Naive thymus-derived CD8-positive, alpha-beta T cell (primary cell): ENCODE results near the gene ISG15. TPM values are rescaled to one million over a fixed set of nuclear protein-coding genes. Genes with fewer than 3 reads are reported as not detected.
"Not testable (repeated sequence)": the region's sequence is repeated elsewhere in the genome, so short reads cannot be mapped to it uniquely, and the experiment has no call there.

Experiments
- ATAC-seq, 2 donors: fragments of 150-1000 bp; cut with Tn5 transposase in 1 of 2; sonication (Bioruptor Pico), chemical (Tn5 transposase) in 1 of 2; 1 replicate in 1 of 2; 2 replicates in 1 of 2; pipeline ENCODE4 v1.10.0; 2021; ENCODE audit warnings: mild to moderate bottlenecking in 2 of 2, moderate library complexity in 2 of 2
- POLR2A ChIA-PET: fragments of 350-600 bp; sonication (Branson Sonifier 250); formaldehyde crosslinking; loops from one replicate; lab custom pipeline; 2021; ENCODE audit warnings: antibody characterized with exemption; lab: Charles Lee
- DNase-seq, 10 donors: peaks; one replicate each; pipeline versions ENCODE4 v3.0.0 to v3.0.0-alpha.2; 2020 to 2022
- H3K27ac Mint-ChIP-seq, 10 donors: one replicate each; pipeline ENCODE4 v1.8.0; 2020 to 2022; ENCODE audit warnings: mild to moderate bottlenecking in 10 of 10, mixed read lengths in 10 of 10, moderate library complexity in 4 of 10, inconsistent platforms in 1 of 10
- H3K27me3 Mint-ChIP-seq, 5 donors: one replicate each; pipeline ENCODE4 v1.8.0; 2021 to 2022; ENCODE audit warnings: mixed read lengths in 5 of 5
- H3K36me3 Mint-ChIP-seq, 3 donors: one replicate each; pipeline ENCODE4 v1.8.0; 2020 to 2022; ENCODE audit warnings: mixed read lengths in 3 of 3, mild to moderate bottlenecking in 2 of 3, inconsistent platforms in 1 of 3
- H3K4me1 Mint-ChIP-seq, 4 donors: one replicate each; pipeline ENCODE4 v1.8.0; 2021 to 2022; ENCODE audit warnings: mixed read lengths in 4 of 4
- H3K4me3 Mint-ChIP-seq, 10 donors: one replicate each; pipeline ENCODE4 v1.8.0; 2020 to 2022; ENCODE audit warnings: mild to moderate bottlenecking in 10 of 10, mixed read lengths in 10 of 10, moderate library complexity in 6 of 10, inconsistent platforms in 1 of 10
- H3K9me3 Mint-ChIP-seq, 9 donors: one replicate each; pipeline ENCODE4 v1.8.0; 2020 to 2022; ENCODE audit warnings: mixed read lengths in 9 of 9, mild to moderate bottlenecking in 3 of 9, inconsistent platforms in 1 of 9, moderate library complexity in 1 of 9
- polyA plus RNA-seq, 3 donors: library from polyadenylated mRNA; unstranded; fragments of 300-500 nt; fragmentation: Illumina TruSeq; gene quantifications; one replicate each; pipeline ENCODE4 v1.2.3, GENCODE V29; 2021
- total RNA-seq, 8 experiments: library from RNA in 2 of 8; stranded (reverse) in 2 of 8; gene quantifications; one replicate each; pipeline ENCODE4 v1.2.3 and lab custom pipeline; 2021 to 2026

The ISG15 gene
- total and polyA plus RNA-seq, 5 experiments from 2014 or later = 30.3 to 220 (median 133) TPM

GRCh38 chr1:970973-971730, 42.1 kb upstream of the ISG15 start:
- no peak for ATAC-seq
- no peak overlapping the region for H3K4me3 Mint-ChIP-seq
- DNase-seq = no peak

GRCh38 chr1:971751-972506, 41.4 kb upstream of the ISG15 start:
- Mint-ChIP-seq H3K9me3 (no peaks in the 10 kb centered on the region), H3K36me3 (no peaks in the 10 kb centered on the region), H3K4me1 (peaks cover 4 to 10% (median 5%) of the 10 kb centered on the region in 4 donors), H3K27ac (no peak overlapping the region), H3K27me3 (peaks cover 9 to 41% (median 20%) of the 10 kb centered on the region in 5 donors), H3K4me3 (no peak overlapping the region)
- ATAC-seq = no peak
- POLR2A ChIA-PET = no interaction called here
- no peak for DNase-seq

More at GRCh38 chr1:970973-971730, 42.1 kb upstream of the ISG15 start:
- peaks cover 9 to 41% (median 20%) of the 10 kb centered on the region in 5 donors for H3K27me3 Mint-ChIP-seq
- POLR2A ChIA-PET = no interaction called here
- H3K27ac Mint-ChIP-seq = no peak overlapping the region
- H3K36me3 Mint-ChIP-seq = no peaks in the 10 kb centered on the region
- H3K4me1 Mint-ChIP-seq = peaks cover 4 to 13% (median 5%) of the 10 kb centered on the region in 4 donors
- H3K9me3 Mint-ChIP-seq = no peaks in the 10 kb centered on the region

GRCh38 chr1:972726-973458, 40.4 kb upstream of the ISG15 start:
- H3K4me3 Mint-ChIP-seq = no peak overlapping the region
- POLR2A ChIA-PET = no interaction called here
- no peaks in the 10 kb centered on the region for H3K36me3 Mint-ChIP-seq
- peak overlapping the region in 1 of 10 donors; percentile 18 for H3K27ac Mint-ChIP-seq
- H3K4me1 Mint-ChIP-seq = peaks cover 4 to 7% (median 5%) of the 10 kb centered on the region in 4 donors
- DNase-seq = no peak
- no peaks in the 10 kb centered on the region for H3K9me3 Mint-ChIP-seq
- no peak for ATAC-seq
- peaks cover 9 to 41% (median 20%) of the 10 kb centered on the region in 5 donors for H3K27me3 Mint-ChIP-seq

GRCh38 chr1:973459-974292, 39.6 kb upstream of the ISG15 start:
- Mint-ChIP-seq H3K36me3 (no peaks in the 10 kb centered on the region), H3K27me3 (peaks cover 9 to 45% (median 18%) of the 10 kb centered on the region in 5 donors), H3K9me3 (no peaks in the 10 kb centered on the region), H3K27ac (peak overlapping the region in 1 of 10 donors; percentile 83), H3K4me3 (no peak overlapping the region), H3K4me1 (peaks cover 6 to 7% (median 7%) of the 10 kb centered on the region in 4 donors)
- no peak for DNase-seq
- no peak for ATAC-seq
- POLR2A ChIA-PET = no interaction called here

GRCh38 chr1:974293-974640, 39.0 kb upstream of the ISG15 start:
- H3K27me3 Mint-ChIP-seq = peaks cover 8 to 43% (median 17%) of the 10 kb centered on the region in 5 donors
- no peaks in the 10 kb centered on the region for H3K9me3 Mint-ChIP-seq
- no peak overlapping the region for H3K4me3 Mint-ChIP-seq
- POLR2A ChIA-PET = no interaction called here
- DNase-seq = no peak
- no peak for ATAC-seq
- no peaks in the 10 kb centered on the region for H3K36me3 Mint-ChIP-seq
- H3K4me1 Mint-ChIP-seq = peaks cover 6 to 7% (median 7%) of the 10 kb centered on the region in 4 donors
- H3K27ac Mint-ChIP-seq = no peak overlapping the region

GRCh38 chr1:974687-975328, 38.5 kb upstream of the ISG15 start:
- Mint-ChIP-seq H3K9me3 (no peaks in the 10 kb centered on the region), H3K4me3 (peak overlapping the region in 3 of 10 donors; percentile 21 to 36 (median 22)), H3K27me3 (peaks cover 3 to 39% (median 17%) of the 10 kb centered on the region in 5 donors), H3K27ac (peak overlapping the region in 1 of 10 donors; percentile 33), H3K36me3 (no peaks in the 10 kb centered on the region), H3K4me1 (peaks cover 6 to 7% (median 7%) of the 10 kb centered on the region in 4 donors)
- no peak for ATAC-seq
- POLR2A ChIA-PET = no interaction called here
- no peak for DNase-seq

GRCh38 chr1:975365-975764, 37.9 kb upstream of the ISG15 start:
- Mint-ChIP-seq H3K9me3 (no peaks in the 10 kb centered on the region), H3K4me1 (peaks cover 6 to 7% (median 7%) of the 10 kb centered on the region in 4 donors)
- POLR2A ChIA-PET = no interaction called here

GRCh38 chr1:975896-976683, 37.2 kb upstream of the ISG15 start:
- H3K9me3 Mint-ChIP-seq = no peaks in the 10 kb centered on the region
- H3K27me3 Mint-ChIP-seq = peaks cover 3 to 34% (median 17%) of the 10 kb centered on the region in 5 donors
- POLR2A ChIA-PET = interaction anchor here (0.5 to 0.9 kb wide), 2 partner anchors 37 to 70 kb away, joined by 3 to 4 read pairs; no protein-coding TSS in a partner anchor
- peak in 9 of 10 donors; percentile 39 to 70 (median 57) for DNase-seq
- peak overlapping the region in 6 of 10 donors; percentile 6 to 48 (median 36) for H3K4me3 Mint-ChIP-seq
- no peak overlapping the region for H3K27ac Mint-ChIP-seq
- peak; percentile 91 to 98 for ATAC-seq
- H3K4me1 Mint-ChIP-seq = peaks cover 6 to 7% (median 7%) of the 10 kb centered on the region in 4 donors
- H3K36me3 Mint-ChIP-seq = no peaks in the 10 kb centered on the region

More at GRCh38 chr1:975365-975764, 37.9 kb upstream of the ISG15 start:
- Mint-ChIP-seq H3K27me3 (peaks cover 3 to 39% (median 17%) of the 10 kb centered on the region in 5 donors), H3K27ac (no peak overlapping the region), H3K36me3 (no peaks in the 10 kb centered on the region), H3K4me3 (peak overlapping the region in 2 of 10 donors; percentile 26 to 47)
- no peak for DNase-seq
- no peak for ATAC-seq

- H3K27ac Mint-ChIP-seq, H3K4me3 Mint-ChIP-seq, DNase-seq, ATAC-seq, H3K4me1 Mint-ChIP-seq, H3K9me3 Mint-ChIP-seq, H3K36me3 Mint-ChIP-seq: not testable (repeated sequence)
- peaks cover 3 to 34% (median 14%) of the 10 kb centered on the region in 5 donors for H3K27me3 Mint-ChIP-seq
- POLR2A ChIA-PET = interaction anchor here (0.5 to 0.9 kb wide), 2 partner anchors 36 to 71 kb away, joined by 3 to 4 read pairs; no protein-coding TSS in a partner anchor
Observed at GRCh38 chr1:976791-977190, 36.5 kb upstream of the ISG15 start.

GRCh38 chr1:978069-978834, 35.0 kb upstream of the ISG15 start:
- DNase-seq (no peak), ATAC-seq (no peak)
- H3K27me3 Mint-ChIP-seq = peaks cover 5 to 34% (median 16%) of the 10 kb centered on the region in 5 donors
- H3K4me3 Mint-ChIP-seq = peak overlapping the region in 4 of 10 donors; percentile 23 to 70 (median 36)
- POLR2A ChIA-PET = no interaction called here
- H3K4me1 Mint-ChIP-seq = peaks cover 6 to 7% (median 7%) of the 10 kb centered on the region in 4 donors
- peak overlapping the region in 1 of 10 donors; percentile 22 for H3K27ac Mint-ChIP-seq
- H3K9me3 Mint-ChIP-seq = no peaks in the 10 kb centered on the region
- H3K36me3 Mint-ChIP-seq = no peaks in the 10 kb centered on the region
